Effector CD4-positive, alpha-beta T cell (primary cell): ENCODE results near the gene TCP11.

Experiments
- DNase-seq: peaks from one replicate; pipeline ENCODE4 v3.0.0-alpha.2; 2020

TCP11 gene

GRCh38 chr6:35170891-35171290 is 29.8 kb upstream of the TCP11 start:
- DNase-seq = no peak

- no peak for DNase-seq
Observed at GRCh38 chr6:35170166-35170565, 29.0 kb upstream of the TCP11 start.

GRCh38 chr6:35168461-35168861 is 27.3 kb upstream of the TCP11 start:
- DNase-seq = no peak

- no peak for DNase-seq
Observed at GRCh38 chr6:35167505-35167904, 26.4 kb upstream of the TCP11 start.

- no peak for DNase-seq
Observed at GRCh38 chr6:35166520-35166919, 25.4 kb upstream of the TCP11 start.

GRCh38 chr6:35166116-35166515 is 25.0 kb upstream of the TCP11 start:
- DNase-seq = no peak

GRCh38 chr6:35165630-35166071 is 24.5 kb upstream of the TCP11 start:
- no peak for DNase-seq

- no peak for DNase-seq
Observed at GRCh38 chr6:35164868-35165267, 23.7 kb upstream of the TCP11 start.

DNA sequence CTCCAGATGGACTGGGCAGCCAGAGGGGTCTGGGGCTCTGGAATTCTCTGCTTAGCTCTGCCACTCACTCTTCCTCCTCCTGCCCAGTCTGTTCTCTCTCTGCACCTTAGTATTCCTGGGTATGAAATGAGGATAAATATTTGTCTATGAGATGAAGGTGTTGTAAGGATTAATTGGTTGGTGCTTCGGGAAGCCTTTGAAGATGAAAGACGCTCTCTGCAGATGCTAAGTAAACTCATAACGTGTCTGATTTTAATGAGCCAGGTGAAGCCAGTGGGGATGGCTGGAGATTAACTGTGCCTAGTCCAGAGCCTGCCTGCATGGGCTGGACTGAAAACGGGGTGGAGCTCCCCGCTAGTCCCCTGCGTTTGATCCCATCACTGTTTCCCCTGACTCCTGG is 23.1 kb upstream of the TCP11 start:
- no peak for DNase-seq

- DNase-seq = no peak
Observed at GRCh38 chr6:35163836-35164235, 22.7 kb upstream of the TCP11 start.

- DNase-seq = no peak
Observed at GRCh38 chr6:35161776-35162607, 20.9 kb upstream of the TCP11 start.

GRCh38 chr6:35161266-35161665 is 20.1 kb upstream of the TCP11 start:
- no peak for DNase-seq

GRCh38 chr6:35160642-35161041 is 19.5 kb upstream of the TCP11 start:
- DNase-seq = no peak

GRCh38 chr6:35158520-35158919 is 17.4 kb upstream of the TCP11 start:
- DNase-seq = no peak

DNA sequence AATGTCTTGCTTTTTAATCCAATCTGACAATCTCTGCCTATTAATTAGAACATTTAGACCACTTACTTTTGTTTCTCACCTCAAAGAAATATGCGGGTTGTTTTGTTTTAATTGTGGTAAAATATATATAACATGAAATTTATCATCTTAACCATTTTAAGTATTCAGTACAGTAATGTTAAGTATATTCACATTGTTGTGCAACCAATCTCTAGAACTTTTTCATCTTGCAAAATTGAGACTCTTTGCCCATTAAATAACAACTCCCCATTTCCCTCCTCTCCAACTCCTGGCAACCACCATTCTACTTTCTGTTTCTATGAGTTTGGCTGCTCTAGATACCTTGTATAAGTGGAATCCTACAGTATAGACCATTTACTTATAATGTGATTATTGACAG is 13.8 kb upstream of the TCP11 start:
- DNase-seq = no peak

DNA sequence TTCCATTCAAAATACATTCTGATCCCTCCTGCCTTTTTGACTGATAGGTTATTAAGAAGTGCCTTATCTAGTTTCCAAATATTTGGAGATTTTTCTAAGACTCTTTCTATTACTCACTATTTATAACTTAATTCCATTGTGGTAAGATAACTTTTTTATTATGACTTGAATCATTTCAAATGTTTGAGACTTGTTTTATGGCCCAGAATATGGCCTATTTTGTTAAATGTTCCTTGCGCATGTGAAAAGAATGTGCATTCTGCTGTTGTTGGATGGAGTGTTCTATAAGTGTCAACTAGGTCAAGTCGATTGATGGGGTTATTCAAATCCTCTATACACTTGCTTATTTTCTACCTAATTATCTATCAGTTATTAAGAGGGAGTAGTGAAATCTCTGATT is 13.1 kb upstream of the TCP11 start:
- no peak for DNase-seq

- DNase-seq = no peak
Observed at GRCh38 chr6:35152067-35152707, 11.0 kb upstream of the TCP11 start.

DNA sequence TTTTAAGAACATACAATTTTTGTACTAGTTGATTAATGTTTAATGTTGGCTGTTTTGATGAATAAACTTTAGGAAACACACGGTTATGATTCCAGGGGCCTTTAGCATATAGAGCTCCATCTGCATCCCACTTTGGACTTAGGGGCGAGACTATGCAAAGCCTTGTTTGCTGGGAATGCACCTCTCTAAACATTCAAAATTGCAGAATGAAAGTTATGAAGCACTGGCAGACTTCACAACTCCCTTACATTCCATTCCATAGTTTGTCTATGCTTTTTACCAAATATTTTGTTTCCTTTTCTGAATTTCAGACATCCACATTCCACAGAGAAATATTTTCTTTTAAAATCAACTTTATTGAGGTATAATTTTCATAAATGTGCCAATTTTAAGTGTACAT is 10.3 kb upstream of the TCP11 start:
- no peak for DNase-seq

- no peak for DNase-seq
Observed at GRCh38 chr6:35149891-35150566, 8.9 kb upstream of the TCP11 start.

- no peak for DNase-seq
Observed at GRCh38 chr6:35148167-35148741, 7.1 kb upstream of the TCP11 start.

- DNase-seq = no peak
Observed at GRCh38 chr6:35147486-35147885, 6.3 kb upstream of the TCP11 start.

GRCh38 chr6:35147026-35147425 is 5.9 kb upstream of the TCP11 start:
- no peak for DNase-seq

- no peak for DNase-seq
Observed at GRCh38 chr6:35146453-35146852, 5.3 kb upstream of the TCP11 start.

DNA sequence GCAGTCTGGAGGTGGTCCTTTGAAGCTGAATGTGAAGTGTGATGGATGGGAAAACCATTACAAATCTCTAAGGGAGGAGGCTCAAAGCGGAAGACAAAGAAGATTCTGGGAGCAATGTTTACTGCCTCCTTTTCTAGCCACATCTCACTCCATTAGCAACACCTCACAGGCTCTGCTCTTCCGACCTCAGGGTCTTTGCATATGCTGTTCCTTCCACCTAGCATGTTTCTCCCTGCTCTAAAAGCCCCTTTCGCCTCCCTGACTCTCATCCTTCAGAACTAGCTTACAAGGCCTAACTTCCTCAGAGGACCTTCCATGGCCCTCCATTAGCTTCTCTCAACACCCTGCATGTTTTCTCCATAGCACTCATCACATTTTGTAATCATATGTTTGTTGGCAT is 4.6 kb upstream of the TCP11 start:
- DNase-seq = no peak
